ENCODE data around the gene ALOX5. TPM values are rescaled to one million over a fixed set of nuclear protein-coding genes. Genes with fewer than 3 reads are reported as not detected.

Gene ALOX5
- total and polyA plus RNA-seq, 10 of the 15 experiments (the other 5 are each of a cell fraction or from before 2014, with no cell fraction given): 0.43 to 102 (median 34.2) TPM

DNA sequence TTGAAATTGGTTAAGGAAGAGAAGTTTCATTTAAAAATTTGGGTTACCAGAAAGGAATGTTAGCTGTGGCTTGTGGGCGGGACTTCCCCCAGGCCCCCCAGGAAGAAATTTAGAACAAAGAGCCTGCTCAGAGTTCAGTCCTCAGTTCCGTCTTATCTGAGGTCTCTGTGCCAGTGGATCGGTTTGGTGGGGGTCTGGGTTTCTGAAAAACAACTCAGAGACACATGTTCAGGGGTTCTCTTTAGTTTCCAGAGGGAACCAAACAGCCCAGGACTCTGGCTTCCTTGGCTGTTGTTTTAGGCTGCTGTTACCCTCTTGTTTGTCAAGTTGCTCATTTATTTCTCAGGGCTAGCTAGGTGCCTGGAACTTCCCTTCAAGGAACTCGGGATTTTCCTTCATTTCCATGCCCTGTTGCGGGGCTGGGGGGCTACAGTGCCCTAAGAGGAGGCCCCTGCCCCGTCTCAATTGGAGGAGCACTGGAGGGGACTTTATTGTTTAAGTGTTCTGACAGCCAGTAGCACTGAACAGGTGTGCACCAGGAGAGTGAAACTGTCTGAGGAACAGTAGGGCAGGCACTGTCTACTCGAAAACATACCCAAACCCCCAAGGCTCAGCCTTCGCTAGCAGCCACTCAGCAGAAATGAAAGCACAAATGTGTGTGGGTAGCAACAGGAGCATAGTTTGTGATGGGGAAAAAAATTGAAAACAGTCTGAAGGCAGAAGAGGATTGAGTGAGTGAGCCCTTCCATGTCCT is 59.9 kb downstream of the ALOX5 start:
- POLR2A ChIA-PET: interaction anchor here (0.8 kb wide), 1 partner anchor 14 kb away, joined by 3 read pairs; no protein-coding TSS in a partner anchor
- RAD21 ChIA-PET (ENCODE audit: unreplicated experiment): interaction anchor here (0.8 to 4.0 kb wide), 2 partner anchors 14 to 28 kb away, joined by 3 to 22 read pairs; no protein-coding TSS in a partner anchor
- peak overlapping the region; percentile 79 for H3K27ac ChIP-seq (ENCODE audit: control insufficient read depth, insufficient read depth)
- TF ChIP-seq POLR2AphosphoS2 (IDR thresholded peaks at IDR 0.05; ENCODE audit: low read depth, low read length) (no peak), IKZF1 (conservative IDR thresholded peaks at IDR 0.05) (peak; percentile 24; the same call in 1 of the 2 replicates), KAT2A (conservative IDR thresholded peaks at IDR 0.05; ENCODE audit: control insufficient read depth, low read depth, low read length) (no peak), SRF (IDR thresholded peaks at IDR 0.05; ENCODE audit: low read depth in 2 of 2, low read length in 2 of 2) (no peak), IKZF2 (IDR thresholded peaks at IDR 0.05) (0 out of 4 replicates have a peak, but pooled peaks of 1 of the 2 experiments have one; percentile 9), CHD1 (IDR thresholded peaks at IDR 0.05; ENCODE audit: low read depth, low read length) (no peak), ZNF384 (IDR thresholded peaks at IDR 0.05; ENCODE audit: borderline replicate concordance, low read depth, low read length) (peak; percentile 19; the same call in 1 of the 2 replicates), RUNX3 (IDR thresholded peaks at IDR 0.05; ENCODE audit: low read length) (peak; percentile 45; the same call in 1 of the 2 replicates), SUPT20H (IDR thresholded peaks at IDR 0.05; ENCODE audit: borderline replicate concordance, control insufficient read depth, low read depth, low read length) (no peak), SMARCA5 (IDR thresholded peaks at IDR 0.05) (no peak)
- TF ChIP-seq, protein P1, sequence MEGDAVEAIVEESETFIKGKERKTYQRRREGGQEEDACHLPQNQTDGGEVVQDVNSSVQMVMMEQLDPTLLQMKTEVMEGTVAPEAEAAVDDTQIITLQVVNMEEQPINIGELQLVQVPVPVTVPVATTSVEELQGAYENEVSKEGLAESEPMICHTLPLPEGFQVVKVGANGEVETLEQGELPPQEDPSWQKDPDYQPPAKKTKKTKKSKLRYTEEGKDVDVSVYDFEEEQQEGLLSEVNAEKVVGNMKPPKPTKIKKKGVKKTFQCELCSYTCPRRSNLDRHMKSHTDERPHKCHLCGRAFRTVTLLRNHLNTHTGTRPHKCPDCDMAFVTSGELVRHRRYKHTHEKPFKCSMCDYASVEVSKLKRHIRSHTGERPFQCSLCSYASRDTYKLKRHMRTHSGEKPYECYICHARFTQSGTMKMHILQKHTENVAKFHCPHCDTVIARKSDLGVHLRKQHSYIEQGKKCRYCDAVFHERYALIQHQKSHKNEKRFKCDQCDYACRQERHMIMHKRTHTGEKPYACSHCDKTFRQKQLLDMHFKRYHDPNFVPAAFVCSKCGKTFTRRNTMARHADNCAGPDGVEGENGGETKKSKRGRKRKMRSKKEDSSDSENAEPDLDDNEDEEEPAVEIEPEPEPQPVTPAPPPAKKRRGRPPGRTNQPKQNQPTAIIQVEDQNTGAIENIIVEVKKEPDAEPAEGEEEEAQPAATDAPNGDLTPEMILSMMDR (IDR thresholded peaks at IDR 0.05 in 2 of 3, conservative IDR thresholded peaks at IDR 0.05 in 1 of 3; ENCODE audit: control insufficient read depth in 2 of 3, extremely low read depth in 1 of 3, insufficient read depth in 1 of 3, low read depth in 3 of 3, low read length in 3 of 3): no peak
- TF ChIP-seq, protein P2, sequence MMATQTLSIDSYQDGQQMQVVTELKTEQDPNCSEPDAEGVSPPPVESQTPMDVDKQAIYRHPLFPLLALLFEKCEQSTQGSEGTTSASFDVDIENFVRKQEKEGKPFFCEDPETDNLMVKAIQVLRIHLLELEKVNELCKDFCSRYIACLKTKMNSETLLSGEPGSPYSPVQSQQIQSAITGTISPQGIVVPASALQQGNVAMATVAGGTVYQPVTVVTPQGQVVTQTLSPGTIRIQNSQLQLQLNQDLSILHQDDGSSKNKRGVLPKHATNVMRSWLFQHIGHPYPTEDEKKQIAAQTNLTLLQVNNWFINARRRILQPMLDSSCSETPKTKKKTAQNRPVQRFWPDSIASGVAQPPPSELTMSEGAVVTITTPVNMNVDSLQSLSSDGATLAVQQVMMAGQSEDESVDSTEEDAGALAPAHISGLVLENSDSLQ (IDR thresholded peaks at IDR 0.05): 0 out of 2 replicates have a peak, but pooled peaks have one; percentile 43
- TF ChIP-seq, protein P3, sequence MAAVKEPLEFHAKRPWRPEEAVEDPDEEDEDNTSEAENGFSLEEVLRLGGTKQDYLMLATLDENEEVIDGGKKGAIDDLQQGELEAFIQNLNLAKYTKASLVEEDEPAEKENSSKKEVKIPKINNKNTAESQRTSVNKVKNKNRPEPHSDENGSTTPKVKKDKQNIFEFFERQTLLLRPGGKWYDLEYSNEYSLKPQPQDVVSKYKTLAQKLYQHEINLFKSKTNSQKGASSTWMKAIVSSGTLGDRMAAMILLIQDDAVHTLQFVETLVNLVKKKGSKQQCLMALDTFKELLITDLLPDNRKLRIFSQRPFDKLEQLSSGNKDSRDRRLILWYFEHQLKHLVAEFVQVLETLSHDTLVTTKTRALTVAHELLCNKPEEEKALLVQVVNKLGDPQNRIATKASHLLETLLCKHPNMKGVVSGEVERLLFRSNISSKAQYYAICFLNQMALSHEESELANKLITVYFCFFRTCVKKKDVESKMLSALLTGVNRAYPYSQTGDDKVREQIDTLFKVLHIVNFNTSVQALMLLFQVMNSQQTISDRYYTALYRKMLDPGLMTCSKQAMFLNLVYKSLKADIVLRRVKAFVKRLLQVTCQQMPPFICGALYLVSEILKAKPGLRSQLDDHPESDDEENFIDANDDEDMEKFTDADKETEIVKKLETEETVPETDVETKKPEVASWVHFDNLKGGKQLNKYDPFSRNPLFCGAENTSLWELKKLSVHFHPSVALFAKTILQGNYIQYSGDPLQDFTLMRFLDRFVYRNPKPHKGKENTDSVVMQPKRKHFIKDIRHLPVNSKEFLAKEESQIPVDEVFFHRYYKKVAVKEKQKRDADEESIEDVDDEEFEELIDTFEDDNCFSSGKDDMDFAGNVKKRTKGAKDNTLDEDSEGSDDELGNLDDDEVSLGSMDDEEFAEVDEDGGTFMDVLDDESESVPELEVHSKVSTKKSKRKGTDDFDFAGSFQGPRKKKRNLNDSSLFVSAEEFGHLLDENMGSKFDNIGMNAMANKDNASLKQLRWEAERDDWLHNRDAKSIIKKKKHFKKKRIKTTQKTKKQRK (IDR thresholded peaks at IDR 0.05; ENCODE audit: low read depth, low read length): no peak

More for the DNA sequence above, 59.9 kb downstream of the ALOX5 start:
- Histone ChIP-seq H3K36me3 (ENCODE audit: control insufficient read depth in 2 of 2, insufficient read depth in 2 of 2, low read length in 1 of 2) (peaks cover 0 to 3% of the 10 kb centered on the region in 2 experiments; a peak in 1 of 4 replicates), H3K4me1 (ENCODE audit: control insufficient read depth, insufficient read depth, low read length) (peaks cover 24% of the 10 kb centered on the region), H3K27me3 (replicated peaks in 1 of 2; ENCODE audit: control insufficient read depth in 2 of 2, insufficient read depth in 2 of 2, low read length in 1 of 2) (no peaks in the 10 kb centered on the region), H3K9me3 (replicated peaks; ENCODE audit: control insufficient read depth, insufficient read depth, low read length) (peaks cover 3% of the 10 kb centered on the region; the same call in 2 of the 3 replicates), H2AFZ (ENCODE audit: control insufficient read depth, low read depth, low read length) (peak overlapping the region; percentile 41), H3K4me3 (peak overlapping the region; percentile 33; the same call in 1 of the 2 replicates), H4K20me1 (ENCODE audit: control insufficient read depth, insufficient read depth) (no peaks in the 10 kb centered on the region), H3K9ac (ENCODE audit: control insufficient read depth, insufficient read depth, low read length) (peak overlapping the region; percentile 48), H3K79me2 (ENCODE audit: control insufficient read depth, insufficient read depth, low read length) (no peaks in the 10 kb centered on the region), H3K4me2 (ENCODE audit: control insufficient read depth, insufficient read depth) (peak overlapping the region; percentile 80)
- peak; percentile 70 for DNase-seq (ENCODE audit: low read depth, low spot score)
- FAIRE-seq: peak; percentile 71
- intact Hi-C loops (cut with micrococcal nuclease; ENCODE audit: unreplicated experiment): no loop called here
- in situ Hi-C loops (cut with MboI): no loop called here
- ChIA-PET SMC1A (ENCODE audit: uncharacterized antibody, unreplicated experiment) (interaction anchor here (1.3 to 4.9 kb wide), 3 partner anchors 12 to 27 kb away, joined by 3 to 28 read pairs (median 4); no protein-coding TSS in a partner anchor), CTCF (interaction anchor here (1.0 to 1.7 kb wide), 2 partner anchors 10 to 13 kb away, joined by 3 to 6 read pairs; no protein-coding TSS in a partner anchor)
- peak; percentile 96 for ATAC-seq
- BruUV-seq (replicated peaks): no TSS peak
- 30% methylated on average over 8 of the region's 8 CpGs for WGBS (ENCODE audit: insufficient coverage, insufficient replicate concordance, low lambda C conversion rate, missing lambda C conversion rate)
